GM21737 (cell line): ENCODE data around the gene FHIP1B.

Experiments
- ATAC-seq: cut with Tn5 transposase; IDR thresholded peaks from one replicate; pipeline ENCODE4 v1.9.1; 2021; ENCODE audit warnings: mild to moderate bottlenecking, moderate library complexity; ENCODE audit not compliant: unreplicated experiment

The FHIP1B gene

GRCh38 chr11:6203327-6203726, 31.1 kb downstream of the FHIP1B start:
- ATAC-seq, result peak; percentile 63

- ATAC-seq, result no peak
These were observed 32.4 kb downstream of the FHIP1B start for GRCh38 chr11:6202041-6202440.

GRCh38 chr11:6201481-6201880, 33.0 kb downstream of the FHIP1B start:
- ATAC-seq, result no peak

GRCh38 chr11:6200975-6201374, 33.5 kb downstream of the FHIP1B start:
- ATAC-seq, result no peak

GRCh38 chr11:6199174-6199810, 35.1 kb downstream of the FHIP1B start, which contains the start of gene OR52W1:
Gene OR52W1 (plus strand): TSS chr11:6199224. CDS start chr11:6199224, 0 bp downstream.
- no peak for ATAC-seq

- no peak for ATAC-seq
These were observed 36.8 kb downstream of the FHIP1B start for GRCh38 chr11:6197466-6198200.

- ATAC-seq, result no peak
These were observed 38.0 kb downstream of the FHIP1B start for GRCh38 chr11:6196396-6196795.

GRCh38 chr11:6194065-6194581, 40.3 kb downstream of the FHIP1B start:
- no peak for ATAC-seq

GRCh38 chr11:6191742-6192141, 42.7 kb downstream of the FHIP1B start:
- ATAC-seq, result no peak

- ATAC-seq, result no peak
These were observed 59.0 kb downstream of the FHIP1B start for GRCh38 chr11:6175440-6175839.

- no peak for ATAC-seq
These were observed 64.2 kb downstream of the FHIP1B start, which contains the start of gene OR52B2 for GRCh38 chr11:6170226-6170625. Gene OR52B2 (minus strand): TSS chr11:6170326. CDS start chr11:6170326, 0 bp downstream.
